Hippocampal formation (tissue), 2 donors: ENCODE data around the gene TMEM54.

Experiments
- DNase-seq, 2 donors: peaks; one replicate each; lab custom pipeline; 2025; lab: John Stamatoyannopoulos, UW

Gene TMEM54, protein sequence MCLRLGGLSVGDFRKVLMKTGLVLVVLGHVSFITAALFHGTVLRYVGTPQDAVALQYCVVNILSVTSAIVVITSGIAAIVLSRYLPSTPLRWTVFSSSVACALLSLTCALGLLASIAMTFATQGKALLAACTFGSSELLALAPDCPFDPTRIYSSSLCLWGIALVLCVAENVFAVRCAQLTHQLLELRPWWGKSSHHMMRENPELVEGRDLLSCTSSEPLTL

DNA sequence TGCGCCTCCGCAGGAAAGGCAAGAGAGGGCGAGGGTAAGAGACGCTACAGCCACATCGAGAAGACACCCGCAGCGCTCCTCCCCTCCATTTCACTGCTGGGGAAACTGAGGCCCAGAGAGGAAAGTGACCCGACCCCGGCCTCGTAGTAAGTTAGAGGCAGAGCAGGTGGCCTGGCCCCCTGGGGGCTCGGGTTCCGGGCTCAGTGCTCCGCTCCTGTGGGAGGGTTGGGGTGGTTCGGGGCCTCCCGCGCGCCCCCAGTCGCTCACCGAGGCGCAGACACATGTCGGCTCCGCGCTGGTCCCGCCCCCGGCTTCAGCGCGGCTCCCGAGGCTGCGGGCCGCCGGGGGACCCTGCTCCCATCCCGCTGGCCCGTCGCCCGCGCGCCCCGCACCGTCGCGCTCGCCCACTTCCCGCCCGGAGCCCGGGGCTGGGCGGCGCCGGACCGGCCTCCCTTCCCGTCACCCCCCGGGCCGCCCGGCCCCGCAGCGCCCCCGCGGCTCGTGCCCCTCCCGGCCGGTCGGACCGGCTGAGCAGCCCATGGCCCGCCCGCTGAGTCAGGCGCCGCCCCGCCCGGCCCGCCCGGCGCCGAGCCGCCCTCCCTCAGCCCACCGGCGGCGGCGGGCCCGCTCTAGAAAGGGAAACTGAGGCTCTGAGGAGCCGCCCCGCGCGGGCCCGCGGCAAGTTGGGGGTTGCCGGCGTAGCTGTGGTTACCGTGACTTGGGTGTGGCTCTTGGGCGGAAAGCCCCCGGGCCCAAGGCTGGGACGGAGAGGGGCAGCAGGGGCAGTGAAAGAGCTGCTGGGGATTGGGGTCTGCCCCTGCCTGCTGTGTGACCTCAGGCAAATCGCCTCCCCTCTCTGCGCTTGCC is at the start of gene TMEM54:
Gene TMEM54, minus strand, starts transcription at position 434 of the 867 bp plus-strand sequence. Its CDS starts 151 bp downstream, at position 283.
- DNase-seq: no peak

DNA sequence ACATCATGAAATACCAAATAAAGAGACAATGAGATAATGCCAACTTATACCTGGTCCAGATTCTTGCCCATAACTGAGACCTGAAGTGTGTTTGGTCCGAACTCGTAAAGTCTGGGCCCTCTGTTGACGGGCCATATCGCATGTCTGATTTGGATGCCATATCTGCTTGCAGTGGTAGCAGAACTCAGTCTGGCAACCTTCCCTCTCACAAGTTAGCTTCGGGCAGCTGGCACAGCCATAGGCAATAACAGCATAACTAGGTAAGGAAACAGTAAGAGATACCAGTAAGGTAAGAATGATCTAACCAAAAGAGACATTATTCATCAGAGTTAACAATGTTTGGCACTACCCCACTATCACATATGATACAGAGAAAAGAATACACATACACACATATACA is 48.3 kb upstream of the TMEM54 start:
- no peak for DNase-seq

DNA sequence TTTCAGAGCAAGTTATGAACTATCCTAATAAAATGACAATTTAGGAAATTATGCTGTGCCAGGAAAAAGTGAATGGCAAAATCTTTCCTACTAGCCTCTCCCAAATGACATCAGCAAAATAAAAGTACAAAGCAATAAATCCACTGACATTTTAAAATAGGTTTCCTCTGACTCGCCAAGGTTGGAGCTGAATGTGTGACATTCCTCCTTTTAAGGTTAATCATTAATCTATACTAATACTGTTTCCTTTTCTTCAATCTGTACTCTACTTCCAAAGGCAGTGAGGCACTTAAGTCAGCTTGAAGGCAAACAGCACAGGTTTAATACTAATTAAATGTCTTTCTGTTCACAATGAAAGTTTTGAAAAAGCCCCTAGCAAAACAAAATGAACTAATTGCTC is 47.7 kb upstream of the TMEM54 start:
- DNase-seq: no peak

DNA sequence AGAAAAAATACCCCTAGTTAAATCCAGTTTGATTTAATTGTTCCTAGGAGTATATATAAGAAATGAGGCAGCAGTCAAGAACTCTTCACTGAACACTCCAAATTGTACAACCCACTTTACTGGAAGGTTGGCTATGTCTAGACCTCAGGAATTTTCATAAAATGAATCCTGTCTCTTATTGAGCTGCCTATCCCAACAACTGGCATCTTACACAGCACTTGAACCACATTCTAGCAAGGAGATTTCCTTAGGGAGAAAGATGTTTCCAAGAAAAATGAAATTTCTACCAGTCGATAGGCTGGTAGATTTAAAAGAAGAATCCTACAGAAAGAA is 47.2 kb upstream of the TMEM54 start:
- no peak for DNase-seq

DNA sequence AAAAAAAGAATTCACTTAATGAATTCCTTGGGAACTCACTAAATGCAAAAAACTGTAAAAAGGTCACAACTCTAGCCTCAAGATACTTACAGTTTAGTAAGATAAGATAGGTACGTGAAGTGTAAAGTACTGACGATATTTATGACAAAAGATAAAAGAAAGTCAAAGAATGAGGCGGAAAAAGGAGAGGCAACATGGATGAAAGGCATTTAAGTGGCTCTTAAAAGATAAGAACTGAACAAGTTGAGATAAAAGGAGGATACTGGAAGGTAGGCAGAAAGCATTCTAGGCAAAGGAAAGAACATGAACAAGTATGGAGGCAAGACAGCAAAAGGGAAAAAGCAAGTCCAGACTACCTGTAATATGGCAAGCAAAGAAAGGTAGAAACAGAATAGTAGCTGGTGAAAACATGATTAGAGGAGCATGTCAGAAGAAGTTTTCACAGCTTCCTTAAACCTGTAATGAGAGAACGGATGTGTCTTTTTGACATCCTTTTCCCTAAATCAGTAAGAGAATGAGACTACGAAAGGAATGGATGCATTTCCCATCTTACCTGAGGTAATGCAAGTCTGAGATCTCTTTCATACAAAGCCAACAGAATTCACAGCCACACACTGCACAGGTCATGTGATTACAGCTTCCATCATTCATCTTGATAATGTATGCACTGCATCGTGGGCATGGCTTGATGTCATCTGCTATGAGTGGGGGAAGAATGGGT is 46.6 kb upstream of the TMEM54 start:
- DNase-seq: no peak

DNA sequence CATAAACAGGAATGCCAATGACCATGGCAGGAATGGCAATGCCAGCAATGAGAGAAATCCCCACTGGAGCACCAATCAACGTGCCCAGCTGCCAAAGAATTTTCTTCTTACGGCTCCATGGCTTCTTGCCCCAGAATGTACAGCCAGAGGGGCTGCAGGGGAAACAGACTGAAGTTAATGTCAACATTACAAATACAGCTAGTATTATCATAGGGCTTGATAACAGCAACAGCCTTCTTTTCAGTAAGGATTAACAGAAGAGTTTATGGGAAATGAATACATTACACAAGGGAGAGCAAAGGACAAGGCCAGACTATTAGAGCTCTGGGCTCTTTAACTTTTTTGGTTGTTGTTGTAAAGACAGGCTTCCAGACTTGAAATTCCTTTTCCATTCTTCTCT is 45.2 kb upstream of the TMEM54 start:
- DNase-seq: no peak

DNA sequence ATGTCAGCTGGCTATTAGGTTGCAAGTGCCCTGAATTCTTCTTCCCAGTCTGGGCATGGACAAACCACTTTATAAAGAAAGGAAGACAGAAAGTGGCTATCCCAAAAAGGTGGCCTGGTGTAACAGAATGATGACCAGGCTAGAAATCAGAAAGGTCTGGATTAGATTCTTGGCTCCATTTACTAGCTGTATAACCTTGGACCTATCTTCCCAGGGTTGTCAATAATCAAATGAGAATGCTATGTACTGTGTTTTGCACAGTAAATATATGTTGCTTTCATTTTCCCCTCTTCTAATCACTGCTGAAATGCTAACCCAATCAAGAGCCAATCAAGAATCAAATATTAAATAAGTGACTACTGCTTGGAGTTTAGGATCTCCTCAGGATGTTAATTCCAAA is 43.0 kb upstream of the TMEM54 start:
- DNase-seq: no peak

DNA sequence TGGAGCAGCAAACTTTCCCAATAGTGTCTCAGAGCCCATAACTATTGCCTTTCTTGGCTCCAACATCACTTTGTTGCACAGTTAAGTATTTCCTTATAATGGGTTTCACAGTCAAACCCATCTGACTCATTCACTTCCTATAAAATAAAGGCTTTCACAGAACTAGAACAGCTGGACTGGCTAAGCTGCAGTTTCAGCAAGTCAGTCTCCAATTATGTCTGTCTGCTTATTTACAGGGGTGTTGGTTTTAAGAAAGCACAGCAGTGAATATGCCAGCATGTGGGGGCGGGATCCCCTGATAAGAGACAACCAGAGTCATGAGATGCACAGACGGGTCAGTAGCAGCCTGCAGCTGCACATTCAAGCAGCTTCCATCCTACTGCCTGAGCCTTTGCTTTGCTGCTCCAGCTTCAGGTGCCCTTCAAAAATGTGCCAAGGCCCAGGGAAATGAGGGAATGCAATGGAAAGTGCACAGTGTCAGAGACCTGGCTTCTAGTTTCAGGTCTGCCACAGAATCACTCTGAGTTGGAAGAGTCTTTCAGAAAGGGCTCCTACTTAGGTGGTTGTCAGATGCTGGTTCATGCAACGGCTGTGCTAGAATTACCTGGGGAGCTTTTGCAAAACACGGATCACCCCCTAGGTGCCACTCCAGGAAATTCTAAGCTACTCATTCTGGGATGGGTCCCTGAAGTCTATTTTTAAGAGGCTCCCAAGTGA is 38.6 kb upstream of the TMEM54 start:
- no peak for DNase-seq

DNA sequence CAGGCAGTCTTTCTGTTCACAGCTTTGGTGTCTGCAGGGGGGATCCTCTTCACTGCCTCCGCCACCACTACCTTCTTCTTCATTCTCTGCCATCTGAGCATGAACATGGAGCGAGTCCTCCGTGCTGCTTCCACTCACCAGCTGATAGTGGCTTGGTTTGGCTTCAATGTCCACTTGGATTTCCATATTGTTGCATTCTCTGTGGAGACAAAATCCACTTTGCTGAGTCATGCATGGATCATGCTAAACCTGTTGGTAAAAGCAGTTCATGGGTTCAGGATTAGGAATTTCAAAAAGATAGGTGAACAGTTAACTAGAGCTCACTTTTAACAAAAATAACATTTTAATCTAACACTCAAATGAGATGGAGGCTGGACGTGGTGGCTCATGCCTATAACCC is 35.9 kb upstream of the TMEM54 start:
- no peak for DNase-seq

DNA sequence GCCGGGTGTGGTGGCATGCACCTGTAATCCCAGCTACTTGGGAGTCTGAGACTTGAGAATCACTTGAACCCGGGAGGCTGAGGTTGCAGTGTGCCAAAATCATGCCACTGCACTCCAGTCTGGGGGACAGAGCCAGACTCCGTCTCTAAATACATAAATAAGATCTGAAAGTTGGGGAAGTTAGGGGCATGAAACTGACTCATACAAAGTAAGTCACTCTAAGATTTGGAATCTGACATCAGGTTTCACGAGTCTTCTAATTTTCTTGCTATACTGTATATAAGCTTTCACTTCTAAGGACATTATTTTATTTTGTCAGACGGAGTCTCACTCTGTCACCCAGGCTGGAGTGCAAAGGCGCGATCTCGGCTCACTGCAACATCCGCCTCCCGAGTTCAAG is 33.3 kb upstream of the TMEM54 start:
- DNase-seq: no peak

DNA sequence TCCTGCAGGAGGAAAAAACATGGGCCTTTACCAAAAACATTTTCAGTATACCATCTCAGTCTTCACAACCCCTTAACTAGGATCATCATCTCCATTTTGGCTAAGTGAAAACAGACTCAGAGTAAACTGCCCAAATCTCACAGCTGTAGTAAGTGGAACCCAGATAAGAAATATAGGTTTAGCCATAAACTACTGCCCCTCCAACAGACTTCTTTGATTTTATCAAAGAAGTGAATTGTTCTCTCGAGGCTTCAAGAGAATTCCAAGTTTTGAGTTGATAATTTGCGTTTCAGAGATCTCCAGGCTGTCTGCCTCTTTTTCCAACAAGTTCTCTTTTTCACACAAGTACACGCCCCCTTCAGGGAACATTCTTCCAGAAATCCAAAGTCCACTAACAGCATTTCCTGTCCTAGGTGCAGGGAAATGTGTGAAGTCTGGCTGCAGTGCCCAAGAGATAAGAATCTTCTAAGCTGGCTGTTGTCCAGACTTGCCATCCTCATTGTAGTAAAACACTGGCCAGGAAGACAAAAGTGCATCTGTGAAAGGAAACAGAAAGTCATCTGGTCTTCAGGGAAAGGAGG is 32.6 kb upstream of the TMEM54 start:
- DNase-seq: no peak

DNA sequence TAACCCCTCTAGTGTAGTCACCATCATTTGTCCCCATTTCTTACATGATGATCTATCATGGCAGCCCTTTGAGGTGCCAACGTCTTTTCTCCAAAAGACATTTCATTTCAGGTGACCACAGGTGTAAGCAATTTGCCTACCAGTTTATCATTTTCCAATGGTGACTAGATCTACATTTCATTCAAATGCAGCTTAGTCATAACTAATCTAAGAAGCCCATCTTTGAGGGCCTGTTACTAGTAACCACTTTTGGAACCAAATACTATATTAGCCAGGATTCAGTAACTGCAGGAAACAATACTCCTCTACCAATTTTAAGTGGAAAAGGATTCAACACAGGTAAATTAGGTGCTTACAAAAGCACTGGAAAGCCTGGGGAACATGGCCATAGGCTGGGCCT is 30.6 kb upstream of the TMEM54 start:
- no peak for DNase-seq

GRCh38 chr1:32929366-32929765 is 28.2 kb upstream of the TMEM54 start:
- DNase-seq: no peak

GRCh38 chr1:32928715-32929114 is 27.5 kb upstream of the TMEM54 start:
- no peak for DNase-seq

DNA sequence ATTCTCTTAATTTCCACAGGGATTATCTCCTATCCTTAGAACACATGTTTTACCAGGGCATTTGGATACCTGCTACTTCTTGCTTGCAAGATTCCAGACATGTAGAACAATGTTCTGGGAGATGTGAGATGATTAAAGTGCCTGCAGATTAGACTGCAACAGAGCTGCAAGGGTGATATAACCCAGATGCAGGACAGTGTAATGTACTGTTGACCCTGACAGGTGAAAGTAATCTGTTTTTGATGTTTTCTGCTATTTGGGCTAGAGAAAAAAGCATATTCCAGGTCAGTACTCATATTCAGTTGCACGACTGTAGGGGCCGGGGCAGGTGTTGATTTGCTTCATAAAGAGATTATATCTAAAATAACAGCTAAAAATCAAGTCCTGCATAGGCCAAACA is 27.1 kb upstream of the TMEM54 start:
- DNase-seq: no peak

DNA sequence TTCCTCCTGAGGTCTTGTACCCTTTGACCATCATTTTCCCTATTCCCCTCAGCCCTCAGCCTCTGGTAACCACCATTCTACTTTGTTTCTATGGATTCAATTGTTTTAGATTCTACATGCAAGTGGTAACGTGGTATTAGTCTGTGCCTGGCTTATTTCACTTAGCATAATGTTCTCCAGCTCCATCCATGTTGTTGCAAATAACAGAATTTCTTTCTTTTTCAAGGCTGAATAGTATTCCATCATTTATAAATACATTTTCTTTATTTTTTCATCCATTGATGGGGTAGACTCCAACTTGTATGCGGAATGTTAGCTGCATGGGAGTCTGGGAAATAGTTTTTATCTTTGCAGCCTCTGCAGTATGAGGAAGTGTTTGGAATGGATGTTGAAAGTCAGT is 26.3 kb upstream of the TMEM54 start:
- DNase-seq: no peak

GRCh38 chr1:32926562-32926961 is 25.4 kb upstream of the TMEM54 start:
- no peak for DNase-seq

- no peak for DNase-seq
These were observed 24.4 kb upstream of the TMEM54 start for GRCh38 chr1:32925403-32926162.

- DNase-seq: no peak
These were observed 23.7 kb upstream of the TMEM54 start for GRCh38 chr1:32924881-32925344.

- DNase-seq: no peak
These were observed 19.6 kb upstream of the TMEM54 start for GRCh38 chr1:32920833-32921232.
